HUES64 (cell line): ENCODE measurements around the gene MDH1B.

Source experiments
- H3K27ac ChIP-seq: 2 replicates; pipeline ENCODE4 v1.7.0; 2013; ENCODE audit warnings: low read depth, low read length, inconsistent platforms
- H3K27me3 ChIP-seq: 2 replicates; pipeline ENCODE4 v1.6.1; 2013; ENCODE audit warnings: mild to moderate bottlenecking, low read length; ENCODE audit not compliant: insufficient read depth
- H3K36me3 ChIP-seq: 2 replicates; pipeline ENCODE4 v1.6.1; 2013; ENCODE audit warnings: mild to moderate bottlenecking, low read length; ENCODE audit not compliant: insufficient read depth
- H3K4me1 ChIP-seq: 2 replicates; pipeline ENCODE4 v1.6.1; 2013; ENCODE audit warnings: mild to moderate bottlenecking, low read length, moderate library complexity; ENCODE audit not compliant: insufficient read depth
- H3K4me3 ChIP-seq: 2 replicates; pipeline ENCODE4 v1.5.1; 2013; ENCODE audit warnings: mild to moderate bottlenecking, low read length, moderate library complexity
- H3K9ac ChIP-seq: 2 replicates; pipeline ENCODE4 v1.6.1; 2013; ENCODE audit warnings: mild to moderate bottlenecking, low read depth, low read length
- H3K9me3 ChIP-seq: 2 replicates; pipeline ENCODE4 v1.6.1; 2013; ENCODE audit warnings: low read depth, low read length; ENCODE audit not compliant: insufficient read depth
- WGBS: fragments of 150-250, 120-280 bp; methylation state at CpG from one replicate; pipeline ENCODE4 v1.1.7; 2013; ENCODE audit warnings: missing lambda C conversion rate; 5-methylcytosine and 5-hydroxymethylcytosine counted together

Gene MDH1B

DNA sequence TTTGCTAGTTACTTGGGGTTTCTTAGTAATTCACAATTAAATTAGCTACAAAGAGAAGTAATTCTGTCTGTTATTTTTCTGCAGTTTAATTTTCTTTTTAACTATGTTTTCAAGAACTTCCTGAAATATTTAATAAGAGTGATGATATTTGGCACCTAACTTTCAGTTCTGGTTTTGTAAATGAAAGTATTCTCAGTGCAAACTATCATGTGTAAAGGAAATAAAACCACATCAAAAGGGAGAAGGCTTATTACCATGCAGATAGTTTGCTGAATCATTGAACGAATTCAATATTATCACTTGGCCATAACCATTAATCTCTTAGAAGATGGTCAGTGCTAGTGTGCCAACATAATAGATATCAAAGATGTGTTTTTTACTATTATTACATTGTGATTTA is 76.1 kb downstream of the MDH1B start:
- Histone ChIP-seq H3K27ac (no peak overlapping the region), H3K9me3 (no peaks in the 10 kb centered on the region), H3K4me3 (no peak overlapping the region), H3K27me3 (no peaks in the 10 kb centered on the region), H3K9ac (no peak overlapping the region), H3K36me3 (no peaks in the 10 kb centered on the region), H3K4me1 (no peaks in the 10 kb centered on the region)
- 100% methylated on average over 1 of the region's 1 CpG for WGBS

- Histone ChIP-seq H3K27me3 (no peaks in the 10 kb centered on the region), H3K27ac (no peak overlapping the region), H3K4me1 (no peaks in the 10 kb centered on the region), H3K9me3 (no peaks in the 10 kb centered on the region), H3K4me3 (no peak overlapping the region), H3K9ac (no peak overlapping the region), H3K36me3 (no peaks in the 10 kb centered on the region)
- 85% methylated on average over 2 of the region's 2 CpGs for WGBS
Measured at GRCh38 chr2:206688453-206688852, 76.7 kb downstream of the MDH1B start.
